ENCODE results near the gene EPAS1. TPM values are rescaled to one million over a fixed set of nuclear protein-coding genes. Genes with fewer than 3 reads are reported as not detected.

The EPAS1 gene
- polyA plus RNA-seq, 1 of the 3 experiments (the other 2 are of a cell fraction), result 69.2 TPM

DNA sequence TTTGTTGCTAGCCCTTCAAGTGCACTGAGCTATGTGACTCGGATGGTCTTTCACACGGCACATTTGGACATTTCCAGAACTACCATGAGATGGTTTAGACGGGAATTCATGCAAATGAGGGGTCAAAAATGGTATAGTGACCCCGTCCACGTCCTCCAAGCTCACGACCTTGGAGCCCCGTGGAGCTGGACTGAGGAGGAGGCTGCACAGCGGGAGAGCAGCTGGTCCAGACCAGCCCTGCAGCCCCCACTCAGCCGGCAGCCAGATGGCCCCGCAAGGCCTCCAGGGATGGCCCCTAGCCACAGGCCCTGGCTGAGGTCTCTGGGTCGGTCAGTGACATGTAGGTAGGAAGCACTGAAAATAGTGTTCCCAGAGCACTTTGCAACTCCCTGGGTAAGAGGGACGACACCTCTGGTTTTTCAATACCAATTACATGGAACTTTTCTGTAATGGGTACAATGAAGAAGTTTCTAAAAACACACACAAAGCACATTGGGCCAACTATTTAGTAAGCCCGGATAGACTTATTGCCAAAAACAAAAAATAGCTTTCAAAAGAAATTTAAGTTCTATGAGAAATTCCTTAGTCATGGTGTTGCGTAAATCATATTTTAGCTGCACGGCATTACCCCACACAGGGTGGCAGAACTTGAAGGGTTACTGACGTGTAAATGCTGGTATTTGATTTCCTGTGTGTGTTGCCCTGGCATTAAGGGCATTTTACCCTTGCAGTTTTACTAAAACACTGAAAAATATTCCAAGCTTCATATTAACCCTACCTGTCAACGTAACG lies 88.8 kb downstream of the EPAS1 start:
- no peak for DNase-seq
- no peaks in the 10 kb centered on the region for H3F3A ChIP-seq (replicated peaks; ENCODE audit: insufficient read depth)
- no peak overlapping the region for H3K4me3 ChIP-seq (ENCODE audit: low read depth in 2 of 2, low read length in 1 of 2)
- peaks cover 31 to 73% of the 10 kb centered on the region in 2 experiments for H3K36me3 ChIP-seq (replicated peaks in 1 of 2; ENCODE audit: control insufficient read depth in 1 of 2, insufficient read depth in 2 of 2, low read length in 1 of 2)
- H2AFZ ChIP-seq (ENCODE audit: low read depth), result no peak overlapping the region
- WGBS (ENCODE audit: low lambda C conversion rate), result 90% methylated on average over 18 of the region's 18 CpGs
- no peaks in the 10 kb centered on the region for H3K79me2 ChIP-seq (ENCODE audit: insufficient read depth)
- POLR2A ChIA-PET, result no interaction called here
- H3K27me3 ChIP-seq (ENCODE audit: insufficient read depth), result no peaks in the 10 kb centered on the region
- TF ChIP-seq PBX3 (IDR thresholded peaks at IDR 0.05), result no peak
- TF ChIP-seq SMC3 (IDR thresholded peaks at IDR 0.05; ENCODE audit: low read depth, low read length), result no peak
- TF ChIP-seq ZBTB33 (IDR thresholded peaks at IDR 0.05; ENCODE audit: borderline replicate concordance, low read depth), result no peak
- no peak for TF ChIP-seq MAX (IDR thresholded peaks at IDR 0.05; ENCODE audit: low read depth)
- TF ChIP-seq NRF1 (IDR thresholded peaks at IDR 0.05; ENCODE audit: low read depth, low read length), result no peak
- TF ChIP-seq POLR2AphosphoS5 (IDR thresholded peaks at IDR 0.05; ENCODE audit: low read depth, low read length), result no peak
- TF ChIP-seq GABPA (IDR thresholded peaks at IDR 0.05; ENCODE audit: low read depth), result no peak
- no peak for TF ChIP-seq FOSL2 (IDR thresholded peaks at IDR 0.05; ENCODE audit: borderline replicate concordance, low read depth)
- no peak overlapping the region for H3K9ac ChIP-seq
- no peaks in the 10 kb centered on the region for H4K20me1 ChIP-seq (ENCODE audit: insufficient read depth)
- H3K9me3 ChIP-seq, result no peaks in the 10 kb centered on the region
- no peak overlapping the region; a peak in 1 of 4 replicates for H3K27ac ChIP-seq (ENCODE audit: low read depth in 2 of 2, low read length in 1 of 2)
- H3K4me2 ChIP-seq, result no peak overlapping the region
- H3K4me1 ChIP-seq (ENCODE audit: control insufficient read depth in 1 of 2, insufficient read depth in 2 of 2, low read depth in 1 of 2, low read length in 1 of 2), result peaks cover 0 to 6% of the 10 kb centered on the region in 2 experiments; a peak in 1 of 4 replicates
- CTCF ChIA-PET, result interaction anchor here (0.6 to 2.0 kb wide), 5 partner anchors 11 to 393 kb away, joined by 3 to 5 read pairs (median 3); no protein-coding TSS in a partner anchor
- H3K9me2 ChIP-seq, result no peaks in the 10 kb centered on the region

DNA sequence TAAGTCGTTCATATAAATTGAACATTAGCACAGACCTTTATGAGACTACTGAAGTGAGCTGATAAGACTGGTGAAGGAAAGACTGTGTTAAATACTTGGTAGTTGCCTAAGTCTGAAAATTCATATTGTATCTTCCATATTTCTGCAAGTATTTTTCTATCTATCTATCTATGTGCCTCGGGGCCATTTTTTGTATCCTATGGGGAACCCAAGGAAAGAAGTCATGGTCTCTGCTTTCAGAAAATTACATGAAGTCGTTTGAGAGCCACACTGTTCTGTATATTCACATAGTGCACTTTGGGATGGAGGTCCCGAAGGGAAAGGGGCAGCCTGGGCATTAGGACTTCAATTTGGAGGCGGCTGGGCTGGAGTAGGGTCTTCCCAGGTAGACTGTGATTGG lies 89.6 kb downstream of the EPAS1 start:
- Histone ChIP-seq H4K20me1 (ENCODE audit: insufficient read depth) (no peaks in the 10 kb centered on the region), H3K36me3 (replicated peaks in 1 of 2; ENCODE audit: control insufficient read depth in 1 of 2, insufficient read depth in 2 of 2, low read length in 1 of 2) (peaks cover 26 to 68% of the 10 kb centered on the region in 2 experiments), H3K4me2 (no peak overlapping the region), H3K9me2 (no peaks in the 10 kb centered on the region), H3K27ac (ENCODE audit: low read depth in 2 of 2, low read length in 1 of 2) (no peak overlapping the region; a peak in 1 of 4 replicates), H3K9ac (no peak overlapping the region), H3K4me1 (ENCODE audit: control insufficient read depth in 1 of 2, insufficient read depth in 2 of 2, low read depth in 1 of 2, low read length in 1 of 2) (peaks cover 0 to 3% of the 10 kb centered on the region in 2 experiments; a peak in 1 of 4 replicates), H3F3A (replicated peaks; ENCODE audit: insufficient read depth) (no peaks in the 10 kb centered on the region), H2AFZ (ENCODE audit: low read depth) (no peak overlapping the region), H3K27me3 (ENCODE audit: insufficient read depth) (no peaks in the 10 kb centered on the region), H3K79me2 (ENCODE audit: insufficient read depth) (no peaks in the 10 kb centered on the region), H3K4me3 (ENCODE audit: low read depth in 2 of 2, low read length in 1 of 2) (no peak overlapping the region), H3K9me3 (no peaks in the 10 kb centered on the region)
- POLR2A ChIA-PET, result no interaction called here
- no peak for DNase-seq
- no peak for TF ChIP-seq ELF1 (IDR thresholded peaks at IDR 0.05)
- TF ChIP-seq CHD2 (IDR thresholded peaks at IDR 0.05; ENCODE audit: low read length, partially characterized antibody), result no peak
- TF ChIP-seq RXRA (IDR thresholded peaks at IDR 0.05; ENCODE audit: borderline replicate concordance, low read depth), result no peak
- TF ChIP-seq, protein P1, sequence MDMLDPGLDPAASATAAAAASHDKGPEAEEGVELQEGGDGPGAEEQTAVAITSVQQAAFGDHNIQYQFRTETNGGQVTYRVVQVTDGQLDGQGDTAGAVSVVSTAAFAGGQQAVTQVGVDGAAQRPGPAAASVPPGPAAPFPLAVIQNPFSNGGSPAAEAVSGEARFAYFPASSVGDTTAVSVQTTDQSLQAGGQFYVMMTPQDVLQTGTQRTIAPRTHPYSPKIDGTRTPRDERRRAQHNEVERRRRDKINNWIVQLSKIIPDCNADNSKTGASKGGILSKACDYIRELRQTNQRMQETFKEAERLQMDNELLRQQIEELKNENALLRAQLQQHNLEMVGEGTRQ (IDR thresholded peaks at IDR 0.05; ENCODE audit: borderline replicate concordance, low read depth, low read length), result no peak
- TF ChIP-seq POLR2AphosphoS5 (IDR thresholded peaks at IDR 0.05; ENCODE audit: low read depth, low read length), result no peak
- no peak for TF ChIP-seq RAD21 (IDR thresholded peaks at IDR 0.05; ENCODE audit: low read length)
- TF ChIP-seq FOSL2 (IDR thresholded peaks at IDR 0.05; ENCODE audit: borderline replicate concordance, low read depth), result no peak
- no peak for TF ChIP-seq NRF1 (IDR thresholded peaks at IDR 0.05; ENCODE audit: low read depth, low read length)
- no peak for TF ChIP-seq MXI1 (IDR thresholded peaks at IDR 0.05; ENCODE audit: low read depth, low read length)
- no peak for TF ChIP-seq MAX (IDR thresholded peaks at IDR 0.05; ENCODE audit: low read depth)
- no peak for TF ChIP-seq FOXJ3 (CRISPR knock-in tag; IDR thresholded peaks at IDR 0.05)
- no peak for TF ChIP-seq RFX5 (IDR thresholded peaks at IDR 0.05; ENCODE audit: low read length)
- no peak for TF ChIP-seq GABPA (IDR thresholded peaks at IDR 0.05; ENCODE audit: low read depth)
- TF ChIP-seq RCOR1 (IDR thresholded peaks at IDR 0.05; ENCODE audit: low read length), result no peak
- CTCF ChIA-PET, result interaction anchor here (0.7 to 2.0 kb wide), 5 partner anchors 21 to 394 kb away, joined by 3 to 5 read pairs (median 3); no protein-coding TSS in a partner anchor
- WGBS (ENCODE audit: low lambda C conversion rate), result 79% methylated on average over 5 of the region's 5 CpGs
